Stimulated activated CD4-positive, alpha-beta T cell treated with anti-CD3 and anti-CD28 coated beads, TNF-alpha, amount 100 ng/mL, for 1 hour (primary cell): ENCODE results near the gene PATZ1.

Source experiments
- DNase-seq, 3 donors: peaks; one replicate each; pipeline ENCODE4 v3.0.0-alpha.2; 2020; ENCODE audit warnings: low read depth in 3 of 3, low spot score in 1 of 3

The PATZ1 gene

DNA sequence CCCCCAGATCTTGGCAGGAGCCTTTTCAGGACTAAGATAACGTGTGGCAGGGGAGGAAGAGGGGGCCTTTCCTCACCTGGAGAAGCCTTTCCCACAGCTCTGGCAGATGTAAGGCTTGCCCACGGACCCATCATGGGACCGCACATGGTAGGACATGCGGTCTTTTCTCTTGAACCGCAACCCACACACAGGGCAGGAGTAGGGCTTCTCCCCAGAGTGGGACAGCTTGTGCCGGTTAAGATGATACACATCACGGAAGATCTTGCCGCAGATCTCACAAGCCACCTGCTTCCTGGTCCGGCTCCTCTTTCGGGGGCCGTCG, 1.9 kb downstream of the PATZ1 start:
- no peak for DNase-seq

DNA sequence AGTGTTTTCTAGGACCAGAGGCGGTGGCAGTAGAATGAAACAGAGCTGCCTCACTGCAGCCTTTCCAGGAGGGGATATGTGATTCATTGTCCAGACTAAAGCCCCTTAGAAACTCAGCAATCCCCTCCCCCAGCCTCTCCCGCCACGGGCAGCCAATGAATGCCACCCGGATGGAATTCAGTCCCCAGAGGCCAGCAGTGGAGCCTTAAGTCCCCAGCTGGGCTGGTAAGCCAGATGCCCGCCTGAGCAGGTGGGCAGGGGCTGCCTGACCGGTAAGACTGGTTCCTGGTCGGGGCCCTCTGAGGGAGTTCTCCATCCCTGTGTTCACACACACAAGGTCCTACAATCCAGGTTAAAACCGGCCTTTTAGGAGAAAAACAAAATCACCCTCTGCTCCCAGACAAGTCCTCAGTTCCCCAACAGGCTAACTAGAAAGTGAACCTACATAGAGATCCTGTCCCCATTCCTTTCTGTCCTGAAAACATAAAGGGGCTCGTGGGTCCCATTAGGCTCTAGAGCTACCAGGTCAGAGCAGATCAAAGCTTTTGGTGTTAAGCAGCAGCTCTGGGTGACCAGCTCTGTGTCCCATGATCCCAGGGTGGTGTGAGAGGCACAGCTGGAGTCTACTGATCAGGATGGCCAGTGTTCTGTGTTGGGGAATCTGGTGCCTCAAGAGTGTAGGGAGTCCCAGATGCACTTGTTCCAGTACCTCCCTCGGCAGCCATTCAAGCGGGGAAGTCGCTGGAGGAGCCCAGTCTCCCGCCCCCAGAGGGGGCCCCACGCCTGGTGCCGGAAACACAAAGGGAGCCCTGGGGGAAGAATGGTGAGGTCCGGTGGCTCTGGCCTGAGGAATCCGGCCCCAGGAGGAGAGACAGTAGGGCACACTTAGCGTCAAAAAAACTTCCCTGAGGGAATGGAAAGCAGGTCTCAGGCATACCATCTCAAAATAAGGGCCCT, 2.6 kb downstream of the PATZ1 start:
- no peak for DNase-seq

DNA sequence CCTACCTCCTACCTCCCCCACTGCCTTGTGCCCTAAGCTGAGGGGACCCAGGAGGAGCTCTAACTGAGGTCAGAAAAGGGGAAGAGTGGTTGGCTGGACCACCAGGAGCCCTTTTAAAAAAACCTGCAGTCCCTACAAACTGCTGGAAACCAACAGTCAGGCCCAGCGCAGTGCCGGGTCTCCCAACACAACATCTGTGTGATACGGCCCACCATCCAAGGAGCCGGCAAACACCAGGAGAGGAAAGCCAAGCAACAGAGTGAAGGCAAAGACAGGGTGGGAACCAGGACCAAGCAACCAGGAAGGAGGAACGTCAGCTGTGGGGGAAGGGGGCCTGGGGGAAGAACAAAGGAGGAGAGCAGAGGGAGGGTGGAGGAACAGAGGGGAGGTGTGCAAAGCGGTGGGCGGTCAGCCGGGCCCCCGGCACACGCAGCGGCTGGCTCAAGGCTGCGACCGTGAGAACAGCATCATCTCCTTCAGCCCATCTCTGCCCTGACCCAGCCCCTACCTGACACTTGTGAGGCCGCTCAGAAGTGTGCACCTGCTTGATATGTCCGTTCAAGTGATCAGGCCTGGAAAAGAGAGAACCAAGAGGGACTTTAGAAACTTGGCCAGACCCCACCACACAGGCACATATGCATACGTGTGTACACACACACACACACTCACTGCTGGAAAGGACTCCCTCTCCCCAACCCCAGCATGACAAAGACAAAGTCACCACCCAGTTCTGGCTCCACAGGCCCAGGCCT, 3.6 kb downstream of the PATZ1 start:
- DNase-seq = no peak

DNA sequence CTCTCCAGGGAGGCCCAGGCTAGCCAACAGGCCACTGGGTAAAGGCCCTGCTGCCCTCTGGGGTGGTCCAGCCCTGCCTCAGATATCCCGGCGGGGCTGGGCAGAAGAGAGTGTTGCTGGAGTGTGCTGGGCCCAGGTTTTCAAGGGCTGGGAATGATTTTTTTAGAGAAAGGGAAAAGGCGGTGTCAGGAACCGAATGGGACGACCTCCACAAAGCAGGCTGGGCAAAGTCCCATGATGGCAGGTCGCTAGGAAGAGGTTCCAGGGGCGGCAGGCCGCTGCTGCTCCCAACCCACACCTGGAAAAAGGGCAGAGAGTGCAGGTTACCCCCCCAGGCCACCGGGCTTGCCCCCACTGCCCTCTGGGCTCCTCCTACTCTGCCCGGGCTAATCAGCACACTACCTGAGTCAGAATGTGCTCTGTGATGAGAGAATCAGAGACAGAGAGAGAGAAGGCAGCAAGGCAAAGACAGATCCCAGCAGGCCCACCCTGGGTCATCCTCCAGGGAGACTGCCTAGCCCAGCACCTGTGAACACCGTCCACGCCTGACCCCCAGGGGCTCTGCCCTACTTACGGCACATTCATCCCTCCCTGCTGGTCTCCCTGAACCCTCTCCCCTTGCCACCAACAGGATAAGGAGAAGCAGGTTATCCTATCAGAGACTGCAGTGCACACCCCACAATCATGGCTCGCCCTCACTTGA, 4.6 kb downstream of the PATZ1 start:
- DNase-seq = no peak

DNA sequence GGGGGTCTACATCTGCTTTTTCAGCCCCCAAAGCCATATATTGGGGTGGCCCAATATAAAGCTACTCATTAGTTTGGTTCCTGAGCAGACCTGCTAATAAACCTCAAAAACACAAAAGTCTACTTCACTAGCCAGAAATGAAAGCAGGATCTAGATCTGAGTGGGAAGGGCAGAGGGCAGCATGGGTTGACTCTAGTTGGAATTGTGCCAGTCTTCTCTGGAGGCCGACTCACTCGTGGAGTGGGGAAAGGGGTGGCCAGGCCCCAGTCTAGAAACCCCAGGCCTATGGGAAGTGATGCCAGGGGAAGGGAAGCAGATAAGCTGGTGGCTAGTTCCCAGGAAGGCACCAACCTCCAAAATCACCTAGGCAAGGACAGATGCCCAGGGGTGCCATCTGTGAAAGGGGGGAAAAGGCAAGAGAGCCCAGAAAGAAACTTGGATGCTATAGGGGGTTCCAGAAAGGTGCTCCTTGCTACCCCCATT, 5.3 kb downstream of the PATZ1 start:
- no peak for DNase-seq

DNA sequence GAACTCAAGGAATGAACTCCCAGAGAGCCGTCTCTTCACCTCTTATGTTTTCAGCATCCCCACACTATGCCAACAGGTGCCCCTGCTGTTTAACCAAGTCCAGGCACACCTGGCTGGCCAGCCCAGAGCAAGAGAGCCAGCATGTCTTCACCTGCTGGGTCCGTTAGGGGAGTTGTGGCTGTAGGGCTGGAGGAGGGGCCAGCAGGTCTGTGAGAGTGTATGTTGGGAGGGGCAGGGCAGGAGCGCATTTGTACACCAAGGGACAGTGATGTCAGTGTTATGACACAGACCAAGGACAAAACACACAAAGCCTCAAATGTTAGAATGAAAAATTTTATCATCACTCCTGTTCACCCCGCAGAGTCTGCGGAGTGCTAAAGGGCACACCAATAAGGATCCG, 5.8 kb downstream of the PATZ1 start:
- DNase-seq = no peak

DNA sequence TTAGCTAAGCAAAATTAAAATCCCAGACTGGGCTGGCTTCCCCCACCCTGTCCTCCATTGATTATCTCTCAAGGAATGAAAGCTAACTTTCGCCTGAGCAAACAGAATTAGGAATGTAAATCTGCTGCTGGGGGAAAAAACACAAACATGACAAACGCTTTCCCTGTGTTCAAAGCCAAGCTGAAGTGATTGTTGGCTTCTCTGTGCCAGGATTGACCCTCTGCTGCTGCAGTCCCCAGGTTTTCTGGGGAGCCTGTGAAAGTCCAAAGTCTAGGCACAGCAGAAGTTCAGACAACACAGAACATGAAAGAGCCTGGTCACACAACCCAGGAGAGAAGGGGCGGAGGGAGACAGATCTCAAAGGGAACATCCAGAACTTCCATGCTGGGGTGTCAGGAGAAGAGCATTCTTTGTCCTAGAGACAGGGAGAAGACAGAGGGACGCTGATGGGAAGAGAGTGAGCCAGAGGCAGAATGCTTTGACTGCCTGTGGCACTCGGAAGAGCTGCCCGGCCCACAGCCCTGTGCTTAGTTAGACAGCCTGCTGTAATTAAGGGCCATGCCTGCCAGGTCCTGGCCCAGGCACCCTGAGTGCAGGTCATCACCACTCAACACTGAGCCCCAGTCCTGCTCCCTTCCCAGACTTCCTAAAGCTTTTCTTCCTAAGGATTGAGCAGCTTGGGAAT, 6.9 kb downstream of the PATZ1 start:
- DNase-seq = no peak

DNA sequence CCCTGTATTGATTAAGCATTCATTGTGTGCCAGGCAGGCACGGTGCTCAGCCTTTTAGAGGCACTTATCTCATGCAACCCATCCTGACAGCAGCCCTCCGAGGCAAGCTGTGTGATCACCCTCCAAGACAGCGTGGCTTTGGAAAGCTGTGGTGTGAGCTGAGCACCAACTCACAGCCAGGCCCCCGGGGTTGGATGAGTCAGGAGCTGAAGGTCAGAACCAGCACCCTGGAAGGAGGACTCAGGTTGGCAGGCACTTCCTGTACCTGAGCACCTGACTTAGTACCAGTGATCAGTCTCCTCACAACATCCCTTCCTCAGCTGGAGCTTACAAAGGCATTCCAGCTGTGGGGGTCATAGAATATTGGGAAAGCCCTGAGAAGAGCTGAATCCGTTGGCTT, 9.0 kb downstream of the PATZ1 start:
- no peak for DNase-seq

DNA sequence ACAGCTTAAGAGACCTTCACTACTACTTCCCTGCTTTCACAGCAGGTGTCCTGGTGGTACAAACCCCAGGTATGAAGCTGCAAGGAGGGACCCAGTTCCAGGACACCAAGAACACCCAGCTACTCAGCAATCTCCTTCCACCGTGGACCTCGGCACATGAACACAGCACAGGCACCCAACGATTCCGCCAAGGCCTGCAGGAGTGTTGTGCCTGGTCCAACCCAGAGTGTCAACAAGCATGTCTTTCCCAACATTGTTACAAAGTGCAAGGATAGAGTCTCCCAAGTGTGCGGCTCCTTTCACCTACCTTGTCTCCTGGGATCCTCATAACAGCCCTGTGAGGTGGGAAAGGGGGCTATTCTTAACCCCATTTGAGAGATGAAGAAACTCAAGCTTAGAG, 11.8 kb downstream of the PATZ1 start:
- no peak for DNase-seq

DNA sequence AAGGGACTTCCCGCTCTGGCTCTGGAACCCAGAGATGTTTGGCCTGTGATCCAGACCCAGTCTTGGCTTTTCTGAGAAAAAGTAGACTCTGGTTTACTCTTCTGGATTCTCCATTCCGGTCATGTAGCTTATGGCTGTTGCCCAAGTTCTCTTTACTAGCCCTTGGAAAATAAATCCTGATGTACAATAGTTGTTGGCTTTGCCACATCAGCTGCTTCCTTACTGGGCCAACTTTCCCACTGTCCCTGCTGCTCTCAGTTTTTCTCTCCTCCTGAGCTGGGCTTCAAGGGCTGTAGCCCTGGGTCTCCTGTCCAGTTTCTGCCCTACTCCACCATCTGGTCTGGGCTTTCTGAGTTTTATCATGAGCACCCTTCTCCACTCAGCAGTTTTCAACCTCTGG, 12.5 kb downstream of the PATZ1 start:
- no peak for DNase-seq

DNA sequence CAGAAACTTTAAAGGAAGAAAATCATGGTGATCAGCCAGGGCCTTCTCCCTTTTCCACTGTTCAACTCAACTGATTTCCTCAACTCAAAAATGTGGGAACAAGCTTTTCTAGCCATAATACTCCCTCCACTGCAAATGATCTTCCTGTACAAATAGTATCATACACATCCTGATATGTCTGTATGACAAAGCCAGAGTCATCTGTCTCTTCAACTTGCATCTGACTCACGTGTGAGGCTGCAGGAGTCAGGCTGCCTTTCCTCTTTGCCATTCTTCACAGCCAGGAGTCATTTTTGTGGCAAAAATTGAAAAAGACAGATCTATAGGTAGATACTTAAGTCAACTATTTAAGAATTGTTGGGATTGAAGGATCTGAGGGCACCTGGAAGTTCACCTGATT, 13.3 kb downstream of the PATZ1 start:
- no peak for DNase-seq

DNA sequence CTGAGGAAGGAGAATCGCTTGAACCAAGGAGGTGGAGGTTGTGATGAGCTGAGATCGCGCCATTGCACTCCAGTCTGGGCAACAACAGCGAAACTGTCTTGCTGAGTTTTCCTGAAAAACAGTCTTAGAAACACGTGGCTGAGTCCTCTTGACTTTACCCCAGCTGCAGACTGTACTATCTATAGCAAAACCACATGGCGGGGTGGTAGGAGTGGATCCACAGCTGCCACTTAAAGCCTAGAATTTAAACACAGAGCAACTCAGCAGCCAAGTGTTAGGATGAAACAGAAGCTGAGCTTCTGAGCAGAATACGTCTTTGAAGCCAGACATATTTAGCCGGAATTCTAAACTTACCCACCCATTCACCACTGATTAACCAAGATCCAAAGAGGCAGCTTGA, 14.1 kb downstream of the PATZ1 start:
- DNase-seq = no peak

DNA sequence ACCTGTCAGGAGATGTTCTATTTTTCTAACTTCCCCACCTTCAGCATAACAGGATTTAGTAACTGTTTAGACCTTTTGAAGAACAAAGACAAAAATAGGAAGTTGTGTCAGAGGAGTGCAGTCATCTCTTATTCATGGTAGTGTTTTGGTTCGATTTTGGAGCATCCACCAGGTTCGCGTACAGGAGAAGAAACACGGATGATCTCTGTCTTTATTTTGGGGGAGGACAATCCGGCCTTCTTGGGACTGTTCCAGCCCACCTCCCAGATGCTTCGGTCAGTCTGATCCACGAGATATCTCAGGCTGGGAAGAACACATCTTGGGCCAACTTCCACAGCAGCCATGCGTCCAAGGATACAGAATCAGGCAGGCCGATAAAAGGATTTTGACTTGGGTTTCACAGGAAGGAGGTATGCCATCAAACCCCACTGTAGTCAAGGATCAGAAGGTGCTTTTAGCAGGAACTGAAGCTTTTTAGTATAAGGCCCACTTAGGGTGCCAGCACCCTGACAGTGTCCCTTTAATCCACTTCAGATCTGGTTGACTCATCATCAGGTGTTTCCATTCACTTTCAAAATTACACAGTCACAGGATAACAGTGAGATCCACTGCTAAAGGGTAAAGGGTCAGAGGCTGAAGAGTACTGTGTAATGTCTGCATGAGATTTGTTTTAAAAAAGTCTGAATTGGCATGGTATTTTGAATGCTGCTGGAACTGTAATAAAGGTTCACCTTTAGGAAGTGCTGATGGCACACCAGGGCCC, 16.5 kb downstream of the PATZ1 start:
- no peak for DNase-seq

DNA sequence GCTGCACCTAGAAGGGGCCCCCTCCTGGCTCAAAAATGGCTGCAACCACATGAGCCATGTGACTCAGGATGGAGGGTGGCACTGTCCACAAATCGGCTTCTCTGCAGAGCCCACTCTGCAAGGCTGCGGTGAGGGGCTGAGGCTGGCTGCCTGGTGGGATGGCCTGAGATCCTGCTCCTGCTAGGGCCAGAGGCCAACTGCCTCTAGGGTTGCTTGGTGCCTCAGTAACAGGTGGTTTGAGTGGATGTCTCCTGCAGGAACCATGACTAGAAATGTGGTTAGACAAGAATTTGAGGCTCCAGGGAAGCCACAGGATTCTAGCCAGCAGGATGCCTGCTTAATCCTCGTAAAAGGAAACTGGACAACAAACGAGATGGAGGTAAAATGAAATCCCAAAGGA, 17.1 kb downstream of the PATZ1 start:
- no peak for DNase-seq

DNA sequence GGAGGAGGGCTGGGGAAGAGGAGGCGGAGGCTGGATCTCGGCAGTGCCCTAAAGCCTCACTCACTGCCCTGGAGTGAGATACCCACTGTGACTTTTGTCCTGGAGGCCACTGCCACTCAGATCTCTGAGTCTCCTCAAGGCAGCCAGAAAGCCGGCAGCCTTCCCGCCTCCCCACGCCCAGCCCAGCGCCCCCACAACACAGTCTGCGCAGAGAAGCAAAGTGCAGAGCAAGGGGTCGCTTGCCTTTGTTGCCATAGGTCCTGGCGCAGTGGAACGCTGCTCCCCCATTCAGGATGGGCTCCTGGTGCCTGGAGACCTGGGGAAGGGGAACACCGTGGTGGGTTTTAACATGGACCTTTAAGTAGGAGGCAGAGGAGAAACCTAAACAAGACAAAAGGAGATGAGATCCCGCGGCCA, 17.6 kb downstream of the PATZ1 start:
- DNase-seq = no peak

DNA sequence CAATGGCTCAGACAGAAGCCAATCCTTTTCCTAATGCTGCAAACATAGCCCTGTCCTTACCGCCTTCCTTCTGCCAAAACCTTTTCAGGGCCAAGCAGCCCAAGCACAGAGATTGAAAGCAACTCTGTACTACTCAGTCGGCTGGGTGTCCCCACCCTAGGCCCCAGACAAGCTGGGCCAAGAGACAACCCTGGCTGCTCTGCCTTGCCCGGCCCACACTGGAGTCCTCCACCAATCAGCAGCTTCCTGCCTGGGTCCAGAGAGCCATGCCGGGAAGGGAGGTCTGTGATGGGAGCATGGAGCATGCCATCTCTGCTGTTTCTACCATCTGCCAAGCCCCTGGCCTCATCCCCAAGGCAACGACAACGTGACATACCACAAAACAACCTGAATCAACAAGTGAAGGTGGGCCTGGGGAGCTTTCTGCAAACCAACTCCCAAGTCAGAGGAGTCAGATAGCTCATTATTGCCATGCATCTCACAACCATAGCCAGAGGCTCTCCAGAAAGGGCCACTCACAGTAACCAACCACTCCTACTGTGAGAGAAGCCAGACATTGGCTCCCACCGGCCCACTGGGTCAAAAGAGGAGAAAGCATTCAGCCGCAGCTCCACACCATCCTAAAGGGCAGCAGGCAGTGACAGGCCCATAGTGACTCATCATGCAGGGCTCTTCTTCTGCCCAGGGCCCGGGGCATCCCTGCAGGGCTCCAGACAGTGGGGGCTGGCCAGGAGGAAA, 18.2 kb downstream of the PATZ1 start:
- no peak for DNase-seq

DNA sequence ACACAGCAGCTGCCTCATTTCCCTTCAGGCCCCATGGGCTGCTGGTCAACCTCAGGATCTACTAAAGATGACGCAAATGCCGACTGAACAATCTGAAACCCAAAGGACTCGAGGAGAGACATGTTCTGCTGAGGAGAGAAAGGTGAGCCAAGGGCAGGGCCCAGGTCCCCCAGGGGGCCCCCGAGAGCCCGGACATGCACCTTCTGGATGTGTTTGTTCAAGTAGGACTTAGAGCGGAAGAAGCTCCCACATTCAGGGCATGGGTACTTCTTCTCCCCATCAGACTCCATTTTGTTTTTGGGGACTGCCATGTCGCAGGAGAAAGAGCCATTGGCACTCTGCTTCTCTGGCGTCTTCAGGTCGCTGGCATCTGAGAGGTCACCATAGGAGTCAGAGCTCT, 19.3 kb downstream of the PATZ1 start:
- DNase-seq = no peak

DNA sequence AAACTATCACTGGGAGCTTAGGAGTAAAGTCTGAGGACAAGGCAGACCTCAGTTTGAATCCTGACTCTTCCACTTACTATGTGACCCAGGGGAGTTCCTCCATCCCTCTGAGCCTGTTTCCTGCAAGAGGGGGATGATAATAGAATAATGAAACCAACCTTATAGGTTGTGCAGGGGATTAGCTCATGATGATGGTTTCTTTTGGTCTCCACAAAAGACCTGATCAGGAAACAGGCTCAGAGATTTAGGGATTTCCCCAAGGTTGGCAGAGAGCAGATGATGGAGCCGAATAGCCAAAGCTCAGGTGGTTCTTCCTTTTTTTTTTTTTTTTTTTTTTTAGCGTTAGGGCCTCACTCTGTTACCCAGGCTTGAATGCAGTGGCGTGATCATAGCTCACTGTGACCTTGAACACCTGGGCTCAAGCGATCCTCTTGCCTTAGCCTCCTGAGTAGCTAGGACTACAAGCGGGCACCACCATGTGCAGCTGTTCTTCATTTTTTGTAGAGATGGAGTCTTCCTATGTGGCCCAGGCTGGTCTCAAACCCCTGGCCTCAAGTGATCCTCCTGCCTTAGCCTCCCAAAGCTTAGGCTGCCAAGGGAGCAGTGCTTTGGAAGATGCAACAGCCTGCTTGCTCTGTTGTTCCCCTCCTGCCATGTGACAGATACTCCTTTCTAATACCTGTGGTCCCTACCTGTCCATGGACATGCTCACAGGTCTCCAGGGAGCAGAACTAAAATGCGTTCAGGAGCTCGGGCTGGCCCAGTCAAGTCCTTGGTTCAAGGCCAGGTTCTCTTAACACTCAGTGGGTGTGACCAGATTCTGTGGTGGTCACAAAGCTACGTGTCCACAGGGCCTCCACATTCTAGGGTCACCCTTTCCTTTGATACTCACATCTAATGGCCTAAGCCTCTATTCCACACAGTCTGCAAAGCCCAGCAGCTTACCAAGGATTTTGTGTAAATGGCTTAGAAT, 22.3 kb downstream of the PATZ1 start:
- no peak for DNase-seq

DNA sequence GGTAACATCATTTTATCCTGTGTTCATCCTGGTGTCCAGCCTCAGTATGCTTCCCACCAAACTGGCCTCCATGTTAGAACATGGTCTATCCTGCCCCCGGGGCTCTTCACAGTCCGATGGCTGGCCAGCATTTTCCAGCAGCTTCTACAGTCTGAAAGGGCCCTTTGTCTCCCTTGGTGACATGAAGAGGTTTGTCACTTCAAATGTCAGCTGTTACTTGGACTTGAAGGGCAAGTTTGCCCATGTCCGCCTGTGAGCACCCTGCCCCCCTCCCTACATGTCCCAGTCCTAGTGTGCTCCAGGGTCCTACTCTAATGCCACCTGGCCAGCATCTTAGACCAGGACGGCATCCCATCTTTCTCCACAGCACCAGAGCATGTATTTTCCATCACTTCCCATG, 24.7 kb downstream of the PATZ1 start:
- DNase-seq = no peak
